ENCODE measurements around the gene AP5S1.

AP5S1 gene

DNA sequence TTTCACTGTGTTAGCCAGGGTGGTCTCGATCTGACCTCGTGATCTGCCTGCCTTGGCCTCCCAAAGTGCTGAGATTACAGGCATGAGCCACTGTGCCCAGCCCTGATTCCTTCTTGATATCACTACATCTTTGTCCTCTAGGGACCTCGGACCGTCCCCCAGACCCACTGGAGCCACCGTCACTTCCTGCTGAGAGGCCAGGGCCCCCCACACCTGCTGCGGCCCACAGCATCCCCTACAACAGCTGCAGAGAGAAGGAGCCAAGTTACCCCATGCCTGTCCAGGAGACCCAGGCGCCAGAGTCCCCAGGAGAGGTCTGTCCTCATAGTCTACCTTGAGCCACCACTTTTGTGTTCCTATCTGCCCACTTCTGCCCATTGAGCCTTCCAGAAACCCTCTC lies 40.8 kb downstream of the AP5S1 start:
- DNase-seq (ENCODE audit: low read depth), result no peak
- H3K4me3 ChIP-seq (ENCODE audit: low read depth, low read length), result no peak overlapping the region
- TF ChIP-seq CTCF (IDR thresholded peaks at IDR 0.05; ENCODE audit: control insufficient read depth, extremely low read depth, insufficient read depth), result no peak

- no peak overlapping the region for H3K4me3 ChIP-seq (ENCODE audit: low read depth, low read length)
- DNase-seq (ENCODE audit: low read depth), result no peak
- no peak for TF ChIP-seq CTCF (IDR thresholded peaks at IDR 0.05; ENCODE audit: control insufficient read depth, extremely low read depth, insufficient read depth)
Measured at GRCh38 chr20:3862333-3862732, 42.0 kb downstream of the AP5S1 start.

- DNase-seq (ENCODE audit: low read depth), result no peak
- no peak for TF ChIP-seq CTCF (IDR thresholded peaks at IDR 0.05; ENCODE audit: control insufficient read depth, extremely low read depth, insufficient read depth)
- no peak overlapping the region for H3K4me3 ChIP-seq (ENCODE audit: low read depth, low read length)
Measured at GRCh38 chr20:3863317-3863716, 43.0 kb downstream of the AP5S1 start.

DNA sequence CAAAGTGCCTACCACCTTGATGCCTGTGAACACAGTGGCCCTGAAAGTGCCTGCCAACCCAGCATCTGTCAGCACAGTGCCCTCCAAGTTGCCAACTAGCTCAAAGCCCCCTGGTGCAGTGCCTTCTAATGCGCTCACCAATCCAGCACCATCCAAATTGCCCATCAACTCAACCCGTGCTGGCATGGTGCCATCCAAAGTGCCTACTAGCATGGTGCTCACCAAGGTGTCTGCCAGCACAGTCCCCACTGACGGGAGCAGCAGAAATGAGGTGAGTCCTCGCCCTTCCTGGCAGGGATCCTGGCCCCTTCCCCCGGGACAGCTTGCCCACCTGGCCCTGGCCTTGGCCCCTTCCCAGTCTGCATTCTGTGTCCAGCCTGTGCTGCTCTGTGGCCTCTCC lies 44.2 kb downstream of the AP5S1 start:
- no peak overlapping the region for H3K4me3 ChIP-seq (ENCODE audit: low read depth, low read length)
- DNase-seq (ENCODE audit: low read depth), result no peak
- no peak for TF ChIP-seq CTCF (IDR thresholded peaks at IDR 0.05; ENCODE audit: control insufficient read depth, extremely low read depth, insufficient read depth)

DNA sequence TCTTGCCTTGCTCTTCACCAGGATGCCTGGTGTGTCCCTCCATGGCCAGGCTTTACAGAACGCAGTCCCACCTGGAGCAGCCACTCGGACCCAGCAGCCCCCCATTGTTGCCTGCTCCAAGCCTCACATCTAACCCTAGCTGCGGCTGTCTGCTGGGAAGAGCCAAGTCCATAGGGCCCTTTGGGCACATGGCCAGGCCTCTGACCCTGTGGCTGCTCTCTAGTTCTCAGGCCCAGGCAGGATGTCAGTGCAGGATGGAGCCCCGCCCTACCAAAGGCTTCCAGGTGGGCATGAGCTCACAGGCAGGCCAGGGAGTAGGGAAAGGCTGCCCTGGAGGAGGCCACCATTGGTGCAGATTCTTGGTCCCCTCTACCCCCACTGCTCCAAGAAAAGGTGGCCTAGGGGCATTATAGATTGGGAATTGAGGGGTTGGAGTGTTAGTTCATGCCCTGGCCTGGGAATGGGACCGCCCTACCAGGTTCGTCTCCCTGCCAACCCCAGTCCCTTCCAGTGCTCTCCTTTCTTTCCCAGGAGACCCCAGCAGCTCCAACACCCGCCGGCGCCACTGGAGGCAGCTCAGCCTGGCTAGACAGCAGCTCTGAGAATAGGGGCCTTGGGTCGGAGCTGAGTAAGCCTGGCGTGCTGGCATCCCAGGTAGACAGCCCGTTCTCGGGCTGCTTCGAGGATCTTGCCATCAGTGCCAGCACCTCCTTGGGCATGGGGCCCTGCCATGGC lies 45.0 kb downstream of the AP5S1 start:
- no peak for DNase-seq (ENCODE audit: low read depth)
- H3K4me3 ChIP-seq (ENCODE audit: low read depth, low read length), result no peak overlapping the region
- no peak for TF ChIP-seq CTCF (IDR thresholded peaks at IDR 0.05; ENCODE audit: control insufficient read depth, extremely low read depth, insufficient read depth)

GRCh38 chr20:3865887-3866407 lies 45.6 kb downstream of the AP5S1 start:
- DNase-seq (ENCODE audit: low read depth), result no peak
- no peak overlapping the region for H3K4me3 ChIP-seq (ENCODE audit: low read depth, low read length)
- TF ChIP-seq CTCF (IDR thresholded peaks at IDR 0.05; ENCODE audit: control insufficient read depth, extremely low read depth, insufficient read depth), result no peak

DNA sequence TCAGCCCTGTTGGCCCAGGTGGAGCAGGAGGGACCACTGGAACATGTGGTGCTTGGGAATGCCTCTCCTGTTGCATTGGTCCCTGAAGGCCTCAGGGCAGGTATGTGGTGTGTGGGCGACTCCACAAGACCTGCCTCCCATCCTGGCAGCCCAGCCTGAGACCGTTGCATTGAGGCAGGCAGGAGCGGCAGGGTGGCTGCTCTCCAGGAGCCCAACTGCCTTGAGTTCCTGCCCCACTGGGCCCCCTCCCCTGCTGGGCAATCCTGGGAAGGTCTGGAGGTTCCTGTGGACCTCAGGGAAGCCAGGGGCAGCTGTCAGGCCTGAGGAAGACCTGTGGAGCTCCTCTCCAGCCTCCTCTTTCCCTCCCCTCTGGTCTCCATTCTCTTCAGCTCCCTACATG lies 46.1 kb downstream of the AP5S1 start:
- no peak for DNase-seq (ENCODE audit: low read depth)
- no peak for TF ChIP-seq CTCF (IDR thresholded peaks at IDR 0.05; ENCODE audit: control insufficient read depth, extremely low read depth, insufficient read depth)
- no peak overlapping the region for H3K4me3 ChIP-seq (ENCODE audit: low read depth, low read length)
